LNCaP clone FGC (cell line): Measurements from ENCODE around the gene TNFSF11.

Experiments used
- DNase-seq: peaks from one replicate; pipeline ENCODE4 v3.0.0-alpha.2; 2011; ENCODE audit warnings: low read depth
- H3K4me3 ChIP-seq: 2 replicates; pipeline ENCODE4 v1.5.1; 2011; ENCODE audit warnings: mild to moderate bottlenecking, low read depth, low read length, control low read depth
- CTCF ChIP-seq: IDR thresholded peaks from 2 replicates; pipeline ENCODE4 v1.5.1; 2012; ENCODE audit warnings: mild to moderate bottlenecking; ENCODE audit not compliant: control insufficient read depth, insufficient read depth; ENCODE audit errors: extremely low read depth

TNFSF11 gene

GRCh38 chr13:42534785-42535184, 39.2 kb upstream of the TNFSF11 start:
- DNase-seq: no peak
- no peak for TF ChIP-seq CTCF
- H3K4me3 ChIP-seq: no peak overlapping the region

GRCh38 chr13:42538996-42539395, 35.0 kb upstream of the TNFSF11 start:
- H3K4me3 ChIP-seq: no peak overlapping the region
- DNase-seq: no peak
- no peak for TF ChIP-seq CTCF

GRCh38 chr13:42539670-42540069, 34.3 kb upstream of the TNFSF11 start:
- no peak for DNase-seq
- no peak for TF ChIP-seq CTCF
- no peak overlapping the region for H3K4me3 ChIP-seq

- DNase-seq: no peak
- TF ChIP-seq CTCF: no peak
- H3K4me3 ChIP-seq: no peak overlapping the region
These were observed 30.6 kb upstream of the TNFSF11 start for GRCh38 chr13:42543215-42543797.

- no peak for TF ChIP-seq CTCF
- no peak for DNase-seq
- H3K4me3 ChIP-seq: no peak overlapping the region
These were observed 29.6 kb upstream of the TNFSF11 start for GRCh38 chr13:42544246-42544926.

GRCh38 chr13:42545842-42546241, 28.1 kb upstream of the TNFSF11 start:
- no peak overlapping the region for H3K4me3 ChIP-seq
- TF ChIP-seq CTCF: no peak

GRCh38 chr13:42547612-42548011, 26.3 kb upstream of the TNFSF11 start:
- no peak for TF ChIP-seq CTCF
- no peak for DNase-seq
- no peak overlapping the region for H3K4me3 ChIP-seq

More at GRCh38 chr13:42545842-42546241, 28.1 kb upstream of the TNFSF11 start:
- no peak for DNase-seq
